Tibial nerve (tissue), 4 donors: Measurements from ENCODE around the gene ZNF697.

Source experiments
- CTCF ChIP-seq, 5 experiments: fragments of 200-600 bp in 3 of 5; fragments of 450-650 bp in 2 of 5; sonication (generic) in 3 of 5; IDR thresholded peaks; one replicate each; pipeline ENCODE4 v1.5.1; 2016 to 2019; ENCODE audit warnings: antibody characterized with exemption in 5 of 5, mild to moderate bottlenecking in 3 of 5, moderate library complexity in 2 of 5
- EP300 ChIP-seq, 2 donors: sonication (generic); formaldehyde crosslinking; IDR thresholded peaks; one replicate each; pipeline ENCODE4 v1.6.1; 2017; ENCODE audit warnings: antibody characterized with exemption in 2 of 2, mild to moderate bottlenecking in 1 of 2
- POLR2A ChIP-seq, 2 donors: fragments of 450-650 bp; IDR thresholded peaks; one replicate each; pipeline ENCODE4 v1.6.1; 2017; ENCODE audit warnings: antibody characterized with exemption in 2 of 2, mild to moderate bottlenecking in 2 of 2, moderate library complexity in 2 of 2

GRCh38 chr1:119573886-119574285 is 74.2 kb downstream of the ZNF697 start:
- TF ChIP-seq POLR2A (IDR thresholded peaks at IDR 0.05) = no peak
- no peak for TF ChIP-seq CTCF (IDR thresholded peaks at IDR 0.05)
- TF ChIP-seq EP300 (IDR thresholded peaks at IDR 0.05) = no peak
